ENCODE results near the gene CLIC4.
"Not testable (repeated sequence)": the region's sequence is repeated elsewhere in the genome, so short reads cannot be mapped to it uniquely, and the experiment has no call there.

DNA sequence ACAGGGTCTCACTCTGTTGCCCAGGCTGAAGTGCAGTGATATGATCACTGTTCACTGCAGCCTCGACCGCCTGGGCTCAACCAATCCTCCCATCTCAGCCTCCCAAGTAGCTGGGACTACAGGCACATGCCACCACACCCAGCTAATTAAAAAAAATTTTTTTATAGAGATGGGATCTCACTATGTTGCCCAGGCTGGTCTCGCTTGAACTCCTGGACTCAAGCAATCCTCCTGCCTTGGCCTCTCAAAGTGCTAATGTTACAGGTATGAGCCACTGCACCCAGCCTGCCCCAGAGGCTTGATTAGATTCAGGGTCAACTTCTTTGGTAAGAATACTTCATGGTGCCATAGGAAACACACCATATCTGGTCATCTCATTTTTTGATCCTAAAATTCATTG, 66.2 kb downstream of the CLIC4 start:
- TF ChIP-seq SP1 (IDR thresholded peaks at IDR 0.05); TAF1 (conservative IDR thresholded peaks at IDR 0.05); FOXA1 (IDR thresholded peaks at IDR 0.05); RAD21 (IDR thresholded peaks at IDR 0.05); YY1 (IDR thresholded peaks at IDR 0.05); MAX (IDR thresholded peaks at IDR 0.05); RXRA (IDR thresholded peaks at IDR 0.05); ZBTB33 (IDR thresholded peaks at IDR 0.05); EGR1 (IDR thresholded peaks at IDR 0.05; ENCODE audit: low read depth in 2 of 2); NR2F2 (IDR thresholded peaks at IDR 0.05): not testable (repeated sequence)
- TF ChIP-seq, protein P1, sequence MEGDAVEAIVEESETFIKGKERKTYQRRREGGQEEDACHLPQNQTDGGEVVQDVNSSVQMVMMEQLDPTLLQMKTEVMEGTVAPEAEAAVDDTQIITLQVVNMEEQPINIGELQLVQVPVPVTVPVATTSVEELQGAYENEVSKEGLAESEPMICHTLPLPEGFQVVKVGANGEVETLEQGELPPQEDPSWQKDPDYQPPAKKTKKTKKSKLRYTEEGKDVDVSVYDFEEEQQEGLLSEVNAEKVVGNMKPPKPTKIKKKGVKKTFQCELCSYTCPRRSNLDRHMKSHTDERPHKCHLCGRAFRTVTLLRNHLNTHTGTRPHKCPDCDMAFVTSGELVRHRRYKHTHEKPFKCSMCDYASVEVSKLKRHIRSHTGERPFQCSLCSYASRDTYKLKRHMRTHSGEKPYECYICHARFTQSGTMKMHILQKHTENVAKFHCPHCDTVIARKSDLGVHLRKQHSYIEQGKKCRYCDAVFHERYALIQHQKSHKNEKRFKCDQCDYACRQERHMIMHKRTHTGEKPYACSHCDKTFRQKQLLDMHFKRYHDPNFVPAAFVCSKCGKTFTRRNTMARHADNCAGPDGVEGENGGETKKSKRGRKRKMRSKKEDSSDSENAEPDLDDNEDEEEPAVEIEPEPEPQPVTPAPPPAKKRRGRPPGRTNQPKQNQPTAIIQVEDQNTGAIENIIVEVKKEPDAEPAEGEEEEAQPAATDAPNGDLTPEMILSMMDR (IDR thresholded peaks at IDR 0.05; ENCODE audit: low read depth, low read length, missing input control): not testable (repeated sequence)
- TF ChIP-seq, protein P2, sequence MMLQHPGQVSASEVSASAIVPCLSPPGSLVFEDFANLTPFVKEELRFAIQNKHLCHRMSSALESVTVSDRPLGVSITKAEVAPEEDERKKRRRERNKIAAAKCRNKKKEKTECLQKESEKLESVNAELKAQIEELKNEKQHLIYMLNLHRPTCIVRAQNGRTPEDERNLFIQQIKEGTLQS (IDR thresholded peaks at IDR 0.05): not testable (repeated sequence)
- TF ChIP-seq, protein P3, sequence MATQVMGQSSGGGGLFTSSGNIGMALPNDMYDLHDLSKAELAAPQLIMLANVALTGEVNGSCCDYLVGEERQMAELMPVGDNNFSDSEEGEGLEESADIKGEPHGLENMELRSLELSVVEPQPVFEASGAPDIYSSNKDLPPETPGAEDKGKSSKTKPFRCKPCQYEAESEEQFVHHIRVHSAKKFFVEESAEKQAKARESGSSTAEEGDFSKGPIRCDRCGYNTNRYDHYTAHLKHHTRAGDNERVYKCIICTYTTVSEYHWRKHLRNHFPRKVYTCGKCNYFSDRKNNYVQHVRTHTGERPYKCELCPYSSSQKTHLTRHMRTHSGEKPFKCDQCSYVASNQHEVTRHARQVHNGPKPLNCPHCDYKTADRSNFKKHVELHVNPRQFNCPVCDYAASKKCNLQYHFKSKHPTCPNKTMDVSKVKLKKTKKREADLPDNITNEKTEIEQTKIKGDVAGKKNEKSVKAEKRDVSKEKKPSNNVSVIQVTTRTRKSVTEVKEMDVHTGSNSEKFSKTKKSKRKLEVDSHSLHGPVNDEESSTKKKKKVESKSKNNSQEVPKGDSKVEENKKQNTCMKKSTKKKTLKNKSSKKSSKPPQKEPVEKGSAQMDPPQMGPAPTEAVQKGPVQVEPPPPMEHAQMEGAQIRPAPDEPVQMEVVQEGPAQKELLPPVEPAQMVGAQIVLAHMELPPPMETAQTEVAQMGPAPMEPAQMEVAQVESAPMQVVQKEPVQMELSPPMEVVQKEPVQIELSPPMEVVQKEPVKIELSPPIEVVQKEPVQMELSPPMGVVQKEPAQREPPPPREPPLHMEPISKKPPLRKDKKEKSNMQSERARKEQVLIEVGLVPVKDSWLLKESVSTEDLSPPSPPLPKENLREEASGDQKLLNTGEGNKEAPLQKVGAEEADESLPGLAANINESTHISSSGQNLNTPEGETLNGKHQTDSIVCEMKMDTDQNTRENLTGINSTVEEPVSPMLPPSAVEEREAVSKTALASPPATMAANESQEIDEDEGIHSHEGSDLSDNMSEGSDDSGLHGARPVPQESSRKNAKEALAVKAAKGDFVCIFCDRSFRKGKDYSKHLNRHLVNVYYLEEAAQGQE (IDR thresholded peaks at IDR 0.05): not testable (repeated sequence)
